Neutrophil (primary cell): ENCODE results near the gene FADS2.

Source experiments
- H3K27ac ChIP-seq: fragments of 200-600 bp; sonication (generic); 2 replicates; pipeline ENCODE4 v1.5.1; 2016; ENCODE audit warnings: mild to moderate bottlenecking, moderate library complexity
- H3K27me3 ChIP-seq: fragments of 200-600 bp; sonication (generic); 2 replicates; pipeline ENCODE4 v1.6.0; 2016; ENCODE audit warnings: mild to moderate bottlenecking
- H3K36me3 ChIP-seq: fragments of 200-600 bp; sonication (generic); 2 replicates; pipeline ENCODE4 v1.5.1; 2017
- H3K4me1 ChIP-seq, 2 experiments: fragments of 200-600 bp in 1 of 2; sonication (generic) in 1 of 2; 1 replicate in 1 of 2; 2 replicates in 1 of 2; pipeline versions ENCODE4 v1.5.1 to v1.6.1; 2013 to 2016; ENCODE audit warnings: low read depth in 1 of 2, low read length in 1 of 2, mild to moderate bottlenecking in 1 of 2, moderate library complexity in 1 of 2; ENCODE audit not compliant: control insufficient read depth in 1 of 2, insufficient read depth in 1 of 2
- H3K4me3 ChIP-seq, 2 experiments: fragments of 200-600 bp in 1 of 2; sonication (generic) in 1 of 2; 1 replicate in 1 of 2; 2 replicates in 1 of 2; pipeline ENCODE4 v1.5.1; 2013 to 2016; ENCODE audit warnings: low read depth in 1 of 2, low read length in 1 of 2, mild to moderate bottlenecking in 1 of 2, moderate library complexity in 1 of 2
- H3K9me3 ChIP-seq: fragments of 200-600 bp; sonication (generic); 2 replicates; pipeline ENCODE4 v1.5.1; 2016
- TF ChIP-seq, protein P1 (sequence below): fragments of 200-600 bp; sonication (generic); IDR thresholded peaks from 2 replicates; pipeline ENCODE4 v1.5.1; 2016; ENCODE audit warnings: antibody characterized with exemption

Gene FADS2

DNA sequence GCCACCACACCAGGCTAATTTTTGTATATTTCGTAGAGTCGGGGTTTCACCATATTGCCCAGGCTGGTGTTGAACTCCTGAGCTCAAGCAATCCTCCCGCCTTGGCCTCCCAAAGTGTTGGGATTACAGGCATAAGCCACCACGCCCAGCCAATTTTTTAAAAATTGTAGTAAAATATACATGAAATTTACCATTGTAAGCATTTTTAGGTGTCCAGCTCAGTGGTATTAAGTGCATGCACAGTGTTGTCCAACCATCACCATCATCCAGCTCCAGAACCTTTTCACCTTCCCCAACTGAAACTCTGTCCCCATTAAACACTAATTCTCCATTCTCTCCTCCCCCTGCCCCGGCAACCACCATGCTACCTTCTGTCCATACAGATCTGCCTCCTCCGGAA, 54.8 kb downstream of the FADS2 start:
- Histone ChIP-seq H3K4me3 (no peak overlapping the region), H3K9me3 (no peaks in the 10 kb centered on the region), H3K27ac (no peak overlapping the region), H3K27me3 (peaks cover 9% of the 10 kb centered on the region), H3K36me3 (no peaks in the 10 kb centered on the region), H3K4me1 (no peaks in the 10 kb centered on the region)
- TF ChIP-seq, protein P1, sequence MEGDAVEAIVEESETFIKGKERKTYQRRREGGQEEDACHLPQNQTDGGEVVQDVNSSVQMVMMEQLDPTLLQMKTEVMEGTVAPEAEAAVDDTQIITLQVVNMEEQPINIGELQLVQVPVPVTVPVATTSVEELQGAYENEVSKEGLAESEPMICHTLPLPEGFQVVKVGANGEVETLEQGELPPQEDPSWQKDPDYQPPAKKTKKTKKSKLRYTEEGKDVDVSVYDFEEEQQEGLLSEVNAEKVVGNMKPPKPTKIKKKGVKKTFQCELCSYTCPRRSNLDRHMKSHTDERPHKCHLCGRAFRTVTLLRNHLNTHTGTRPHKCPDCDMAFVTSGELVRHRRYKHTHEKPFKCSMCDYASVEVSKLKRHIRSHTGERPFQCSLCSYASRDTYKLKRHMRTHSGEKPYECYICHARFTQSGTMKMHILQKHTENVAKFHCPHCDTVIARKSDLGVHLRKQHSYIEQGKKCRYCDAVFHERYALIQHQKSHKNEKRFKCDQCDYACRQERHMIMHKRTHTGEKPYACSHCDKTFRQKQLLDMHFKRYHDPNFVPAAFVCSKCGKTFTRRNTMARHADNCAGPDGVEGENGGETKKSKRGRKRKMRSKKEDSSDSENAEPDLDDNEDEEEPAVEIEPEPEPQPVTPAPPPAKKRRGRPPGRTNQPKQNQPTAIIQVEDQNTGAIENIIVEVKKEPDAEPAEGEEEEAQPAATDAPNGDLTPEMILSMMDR: no peak

DNA sequence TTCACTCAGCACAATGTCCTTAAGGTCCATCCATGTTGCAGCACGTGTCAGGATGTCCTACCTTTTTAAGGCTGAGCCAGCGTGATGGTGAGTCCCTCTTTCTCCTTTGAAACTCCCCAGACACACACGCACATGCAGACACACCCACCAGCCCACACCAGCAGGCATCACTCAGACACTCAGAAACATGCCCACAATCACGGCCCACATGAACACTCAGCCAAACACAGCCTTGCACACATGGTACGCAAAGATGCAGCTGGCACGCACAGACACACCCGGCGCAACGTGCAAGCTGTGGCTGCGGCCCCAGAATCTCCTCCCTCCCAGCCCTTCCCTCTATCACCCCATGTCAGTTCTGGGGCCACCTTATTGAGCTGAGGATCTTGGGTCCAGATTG, 55.2 kb downstream of the FADS2 start:
- H3K4me3 ChIP-seq: no peak overlapping the region

DNA sequence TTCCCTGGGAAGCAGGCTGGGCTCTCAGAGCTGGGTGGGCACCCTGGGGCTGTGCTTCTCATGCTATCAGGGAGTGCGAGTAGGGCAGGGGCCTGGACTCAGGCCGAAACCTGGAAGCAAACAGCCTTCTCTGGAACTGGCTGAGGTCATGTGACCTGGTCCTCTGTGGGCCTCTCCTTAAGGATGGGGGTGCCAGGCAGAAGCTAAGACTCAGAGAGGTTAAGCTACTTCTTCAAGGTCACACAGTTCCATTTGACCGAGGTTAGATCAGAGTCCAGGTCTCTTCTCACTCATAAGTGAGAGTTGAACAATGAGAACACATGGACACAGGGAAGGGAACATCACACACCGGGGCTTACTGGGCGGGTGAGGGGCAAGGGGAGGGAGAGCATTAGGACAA, 55.8 kb downstream of the FADS2 start:
- Histone ChIP-seq H3K36me3 (no peaks in the 10 kb centered on the region), H3K27ac (no peak overlapping the region), H3K4me3 (no peak overlapping the region), H3K27me3 (peaks cover 9% of the 10 kb centered on the region), H3K9me3 (no peaks in the 10 kb centered on the region), H3K4me1 (no peaks in the 10 kb centered on the region)
- TF ChIP-seq, protein P1: no peak

More for the DNA sequence above, 55.2 kb downstream of the FADS2 start:
- Histone ChIP-seq H3K9me3 (no peaks in the 10 kb centered on the region), H3K27me3 (peaks cover 9% of the 10 kb centered on the region), H3K36me3 (no peaks in the 10 kb centered on the region), H3K4me1 (no peaks in the 10 kb centered on the region), H3K27ac (no peak overlapping the region)
- TF ChIP-seq, protein P1: no peak

DNA sequence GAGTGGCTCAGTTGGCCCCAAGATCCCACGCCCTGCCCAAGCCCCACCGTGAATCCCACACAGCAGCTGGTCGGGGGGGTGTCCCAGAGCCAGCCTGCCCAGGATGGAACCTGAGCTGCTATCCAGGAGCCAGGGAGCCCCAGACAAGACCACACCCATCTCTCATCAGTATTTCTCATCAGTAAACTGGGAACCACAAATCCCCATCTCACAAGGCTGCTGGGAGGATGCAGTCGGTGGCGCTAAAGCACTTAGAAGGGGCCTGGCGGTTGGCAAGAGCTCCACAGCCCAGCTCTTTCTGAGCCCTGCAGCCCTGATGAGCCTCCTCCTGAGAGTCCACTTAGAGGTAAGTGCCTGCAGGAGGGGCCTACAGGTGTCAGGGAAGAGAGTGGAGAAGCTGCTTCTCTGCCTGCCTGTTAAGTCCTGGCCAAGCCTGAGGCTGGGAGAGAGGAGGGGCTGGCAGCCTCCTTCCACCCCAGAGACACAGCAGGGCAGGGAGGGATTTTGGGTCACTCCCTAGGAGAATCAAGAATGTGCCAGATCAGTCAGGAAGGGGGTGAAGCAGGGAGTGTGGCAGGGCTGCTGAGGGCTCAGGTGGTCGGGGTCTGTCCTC, 57.2 kb downstream of the FADS2 start:
- H3K36me3 ChIP-seq: no peaks in the 10 kb centered on the region
- H3K4me1 ChIP-seq: peaks cover 1% of the 10 kb centered on the region in 2 experiments
- no peak overlapping the region for H3K27ac ChIP-seq
- H3K9me3 ChIP-seq: no peaks in the 10 kb centered on the region
- peaks cover 17% of the 10 kb centered on the region for H3K27me3 ChIP-seq
- TF ChIP-seq, protein P1: no peak
- H3K4me3 ChIP-seq: no peak overlapping the region

DNA sequence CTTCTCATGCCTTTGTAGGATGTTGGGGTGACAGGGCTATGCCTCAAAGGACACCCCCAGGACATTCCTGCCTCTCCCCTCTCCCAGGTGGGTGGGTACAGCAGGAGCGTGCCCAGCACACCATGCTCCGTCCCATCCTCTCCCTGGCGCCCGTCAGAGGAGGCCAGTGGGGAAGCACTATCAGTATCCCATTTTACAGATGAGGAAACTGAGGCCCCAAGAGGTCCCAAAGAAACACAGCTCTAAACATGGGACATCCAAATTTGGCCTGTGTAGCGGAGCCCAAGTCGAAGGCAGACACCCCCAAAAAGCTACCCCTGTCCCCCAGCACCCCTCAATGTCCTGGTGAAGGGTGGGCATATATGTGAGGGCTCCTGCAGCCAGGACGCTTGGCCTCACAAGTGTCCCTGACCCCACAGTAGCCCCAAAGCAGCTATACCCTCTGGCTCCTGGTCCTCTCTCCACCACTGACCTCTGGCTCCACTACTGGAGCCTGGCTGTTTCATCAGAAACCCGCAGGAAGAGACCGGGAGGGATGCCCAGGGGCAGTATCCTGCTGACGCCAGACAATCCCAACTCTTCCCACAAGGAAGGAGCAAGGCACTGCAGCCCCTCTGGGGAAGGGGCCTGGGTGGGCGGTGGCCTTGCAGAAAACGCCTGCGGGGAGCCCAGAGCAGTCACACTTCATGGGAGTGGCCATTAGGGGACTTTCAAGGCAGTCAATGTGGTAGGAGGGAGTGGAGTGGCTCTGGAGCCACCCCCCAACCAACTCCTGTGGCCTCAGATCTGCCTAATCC, 57.9 kb downstream of the FADS2 start:
- no peaks in the 10 kb centered on the region for H3K9me3 ChIP-seq
- peaks cover 24% of the 10 kb centered on the region for H3K27me3 ChIP-seq
- H3K27ac ChIP-seq: no peak overlapping the region
- no peaks in the 10 kb centered on the region for H3K36me3 ChIP-seq
- peaks cover 8% of the 10 kb centered on the region in 2 experiments for H3K4me1 ChIP-seq
- no peak overlapping the region for H3K4me3 ChIP-seq
- TF ChIP-seq, protein P1: no peak
